Gastroesophageal sphincter (tissue), 3 donors: Measurements from ENCODE around the gene GABRB2.

Source experiments
- CTCF ChIP-seq, 4 experiments: fragments of 200-600 bp in 2 of 4; fragments of 450-650 bp in 2 of 4; sonication (generic) in 1 of 4; IDR thresholded peaks; one replicate each; pipeline ENCODE4 v1.5.1; 2017 to 2019; ENCODE audit warnings: antibody characterized with exemption in 4 of 4, mild to moderate bottlenecking in 2 of 4, moderate library complexity in 2 of 4
- EP300 ChIP-seq: sonication (generic); formaldehyde crosslinking; IDR thresholded peaks from one replicate; pipeline ENCODE4 v1.6.1; 2017; ENCODE audit warnings: antibody characterized with exemption, mild to moderate bottlenecking
- POLR2A ChIP-seq, 2 donors: fragments of 450-650 bp; IDR thresholded peaks; one replicate each; pipeline ENCODE4 v1.6.1; 2017; ENCODE audit warnings: antibody characterized with exemption in 2 of 2, mild to moderate bottlenecking in 2 of 2, moderate library complexity in 1 of 2
- POLR2AphosphoS5 ChIP-seq: sonication (generic); formaldehyde crosslinking; IDR thresholded peaks from one replicate; pipeline ENCODE4 v1.6.1; 2017; ENCODE audit warnings: antibody characterized with exemption

GRCh38 chr5:161562446-161562845, 15.9 kb upstream of the GABRB2 start:
- no peak for TF ChIP-seq POLR2A (IDR thresholded peaks at IDR 0.05)
- TF ChIP-seq POLR2AphosphoS5, result no peak
- no peak for TF ChIP-seq CTCF (IDR thresholded peaks at IDR 0.05)
- TF ChIP-seq EP300, result no peak
